Upper lobe of left lung (tissue), 4 donors: ENCODE results near the gene MRNIP.
A peak's percentile ranks its signal among the peaks of the same experiment; 100 is the strongest.

Source experiments
- EP300 ChIP-seq, 4 donors: sonication (generic); formaldehyde crosslinking; IDR thresholded peaks; one replicate each; pipeline ENCODE4 v1.5.1; 2017; ENCODE audit warnings: antibody characterized with exemption in 4 of 4, control low read depth in 2 of 4
- POLR2AphosphoS5 ChIP-seq, 2 donors: sonication (generic); formaldehyde crosslinking; IDR thresholded peaks; one replicate each; pipeline ENCODE4 v1.5.1; 2017; ENCODE audit warnings: antibody characterized with exemption in 2 of 2
- TF ChIP-seq, protein P1 (sequence below), 6 experiments: fragments of 450-650 bp in 4 of 6; fragments of 200-600 bp in 2 of 6; sonication (generic) in 2 of 6; IDR thresholded peaks; one replicate each; pipeline ENCODE4 v1.5.1; 2016 to 2019; ENCODE audit warnings: antibody characterized with exemption in 6 of 6

DNA sequence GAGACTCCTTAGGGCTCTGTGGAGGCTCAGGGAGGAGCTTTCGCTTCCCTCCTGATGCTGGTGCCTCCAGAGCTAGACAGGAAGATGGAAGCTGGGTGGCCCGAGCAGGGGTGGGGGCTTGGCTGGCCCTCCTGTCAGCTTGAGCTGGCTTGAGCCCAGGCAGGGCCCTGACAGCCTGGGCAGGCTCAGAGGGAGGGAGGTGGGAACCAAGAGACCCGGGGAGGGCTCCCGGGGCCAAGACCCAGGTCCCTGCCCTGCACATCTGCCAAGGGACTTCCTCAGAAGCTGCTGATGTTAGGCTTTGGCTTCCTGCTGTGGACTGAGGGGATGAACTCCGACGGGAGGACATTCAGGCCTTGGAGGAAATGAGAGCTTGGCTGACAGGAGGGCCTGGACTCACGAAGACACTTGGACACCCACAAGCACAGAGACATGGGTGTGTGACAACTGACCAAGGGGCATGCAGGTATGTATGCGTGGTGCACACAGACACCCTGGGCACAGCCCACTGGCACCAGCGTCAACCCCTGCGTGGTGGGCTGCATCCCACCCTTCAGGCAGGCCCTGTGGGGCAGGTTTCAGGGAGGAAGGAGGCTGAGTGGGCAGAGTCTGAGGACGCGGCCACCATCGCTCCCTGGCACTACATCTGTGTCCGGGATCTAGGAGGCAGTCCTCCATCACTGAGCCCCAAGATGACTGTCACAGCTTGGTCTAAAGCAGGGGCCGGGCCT lies 66.6 kb downstream of the MRNIP start:
- TF ChIP-seq, protein P1, sequence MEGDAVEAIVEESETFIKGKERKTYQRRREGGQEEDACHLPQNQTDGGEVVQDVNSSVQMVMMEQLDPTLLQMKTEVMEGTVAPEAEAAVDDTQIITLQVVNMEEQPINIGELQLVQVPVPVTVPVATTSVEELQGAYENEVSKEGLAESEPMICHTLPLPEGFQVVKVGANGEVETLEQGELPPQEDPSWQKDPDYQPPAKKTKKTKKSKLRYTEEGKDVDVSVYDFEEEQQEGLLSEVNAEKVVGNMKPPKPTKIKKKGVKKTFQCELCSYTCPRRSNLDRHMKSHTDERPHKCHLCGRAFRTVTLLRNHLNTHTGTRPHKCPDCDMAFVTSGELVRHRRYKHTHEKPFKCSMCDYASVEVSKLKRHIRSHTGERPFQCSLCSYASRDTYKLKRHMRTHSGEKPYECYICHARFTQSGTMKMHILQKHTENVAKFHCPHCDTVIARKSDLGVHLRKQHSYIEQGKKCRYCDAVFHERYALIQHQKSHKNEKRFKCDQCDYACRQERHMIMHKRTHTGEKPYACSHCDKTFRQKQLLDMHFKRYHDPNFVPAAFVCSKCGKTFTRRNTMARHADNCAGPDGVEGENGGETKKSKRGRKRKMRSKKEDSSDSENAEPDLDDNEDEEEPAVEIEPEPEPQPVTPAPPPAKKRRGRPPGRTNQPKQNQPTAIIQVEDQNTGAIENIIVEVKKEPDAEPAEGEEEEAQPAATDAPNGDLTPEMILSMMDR (IDR thresholded peaks at IDR 0.05): no peak
- TF ChIP-seq POLR2AphosphoS5 (IDR thresholded peaks at IDR 0.05) (peak in 1 of 2 donors; percentile 48), EP300 (IDR thresholded peaks at IDR 0.05) (no peak)
